Measurements from ENCODE around the gene NUBP2.

- TF ChIP-seq TCF4 (CRISPR knock-in tag; IDR thresholded peaks at IDR 0.05; ENCODE audit: borderline replicate concordance) (no peak), ZFP30 (CRISPR knock-in tag; IDR thresholded peaks at IDR 0.05) (no peak), SNAI2 (CRISPR knock-in tag; IDR thresholded peaks at IDR 0.05) (no peak), ZFP3 (CRISPR knock-in tag; IDR thresholded peaks at IDR 0.05) (no peak), ZNF70 (CRISPR knock-in tag; IDR thresholded peaks at IDR 0.05) (no peak), POU6F1 (CRISPR knock-in tag; IDR thresholded peaks at IDR 0.05; ENCODE audit: borderline replicate concordance, low read depth) (no peak), ARNTL (CRISPR knock-in tag; IDR thresholded peaks at IDR 0.05; ENCODE audit: borderline replicate concordance, low read depth) (no peak), TSHZ2 (CRISPR knock-in tag; IDR thresholded peaks at IDR 0.05) (no peak), ISL1 (CRISPR knock-in tag; IDR thresholded peaks at IDR 0.05) (no peak), GLIS3 (CRISPR knock-in tag; IDR thresholded peaks at IDR 0.05) (no peak; the same call in 1 of the 2 replicates), ZNF8 (CRISPR knock-in tag; IDR thresholded peaks at IDR 0.05) (no peak), PATZ1 (CRISPR knock-in tag; IDR thresholded peaks at IDR 0.05; ENCODE audit: borderline replicate concordance) (no peak)
Measured at GRCh38 chr16:1769402-1770300, 13.1 kb upstream of the NUBP2 start.
